ENCODE results near the gene CRIP1.

The CRIP1 gene

GRCh38 chr14:105450864-105451720 is 35.6 kb upstream of the CRIP1 start:
- DNase-seq = no peak

GRCh38 chr14:105452963-105453362 is 33.7 kb upstream of the CRIP1 start:
- no peak for DNase-seq

GRCh38 chr14:105453847-105454246 is 32.8 kb upstream of the CRIP1 start:
- DNase-seq = no peak

GRCh38 chr14:105455086-105455640 is 31.5 kb upstream of the CRIP1 start:
- DNase-seq = no peak

- no peak for DNase-seq
Observed at GRCh38 chr14:105455766-105456660, 30.7 kb upstream of the CRIP1 start.

- no peak for DNase-seq
Observed at GRCh38 chr14:105456736-105457617, 29.7 kb upstream of the CRIP1 start.

- DNase-seq = no peak
Observed at GRCh38 chr14:105458010-105458409, 28.7 kb upstream of the CRIP1 start.

- no peak for DNase-seq
Observed at GRCh38 chr14:105458571-105458970, 28.1 kb upstream of the CRIP1 start.

GRCh38 chr14:105460116-105460515 is 26.6 kb upstream of the CRIP1 start:
- DNase-seq = no peak

GRCh38 chr14:105460616-105461015 is 26.1 kb upstream of the CRIP1 start:
- DNase-seq = no peak

GRCh38 chr14:105461903-105462302 is 24.8 kb upstream of the CRIP1 start:
- no peak for DNase-seq

GRCh38 chr14:105464501-105464900 is 22.2 kb upstream of the CRIP1 start:
- no peak for DNase-seq

- peak; percentile 62 for DNase-seq
Observed at GRCh38 chr14:105465209-105466031, 21.3 kb upstream of the CRIP1 start.

GRCh38 chr14:105466531-105467248 is 20.0 kb upstream of the CRIP1 start:
- DNase-seq = no peak

GRCh38 chr14:105467249-105467941 is 19.3 kb upstream of the CRIP1 start:
- DNase-seq = no peak

GRCh38 chr14:105467942-105468471 is 18.7 kb upstream of the CRIP1 start:
- no peak for DNase-seq

GRCh38 chr14:105468621-105469241 is 18.0 kb upstream of the CRIP1 start:
- DNase-seq = no peak

GRCh38 chr14:105469456-105470349 is 17.0 kb upstream of the CRIP1 start:
- DNase-seq = no peak
